HG02759 (cell line): ENCODE measurements around the gene TMEM181.
"Not testable (repeated sequence)": the region's sequence is repeated elsewhere in the genome, so short reads cannot be mapped to it uniquely, and the experiment has no call there.

Experiments used
- ATAC-seq: cut with Tn5 transposase; IDR thresholded peaks from one replicate; pipeline ENCODE4 v1.9.1; 2021; ENCODE audit warnings: mild to moderate bottlenecking, moderate library complexity; ENCODE audit not compliant: unreplicated experiment

TMEM181 gene

DNA sequence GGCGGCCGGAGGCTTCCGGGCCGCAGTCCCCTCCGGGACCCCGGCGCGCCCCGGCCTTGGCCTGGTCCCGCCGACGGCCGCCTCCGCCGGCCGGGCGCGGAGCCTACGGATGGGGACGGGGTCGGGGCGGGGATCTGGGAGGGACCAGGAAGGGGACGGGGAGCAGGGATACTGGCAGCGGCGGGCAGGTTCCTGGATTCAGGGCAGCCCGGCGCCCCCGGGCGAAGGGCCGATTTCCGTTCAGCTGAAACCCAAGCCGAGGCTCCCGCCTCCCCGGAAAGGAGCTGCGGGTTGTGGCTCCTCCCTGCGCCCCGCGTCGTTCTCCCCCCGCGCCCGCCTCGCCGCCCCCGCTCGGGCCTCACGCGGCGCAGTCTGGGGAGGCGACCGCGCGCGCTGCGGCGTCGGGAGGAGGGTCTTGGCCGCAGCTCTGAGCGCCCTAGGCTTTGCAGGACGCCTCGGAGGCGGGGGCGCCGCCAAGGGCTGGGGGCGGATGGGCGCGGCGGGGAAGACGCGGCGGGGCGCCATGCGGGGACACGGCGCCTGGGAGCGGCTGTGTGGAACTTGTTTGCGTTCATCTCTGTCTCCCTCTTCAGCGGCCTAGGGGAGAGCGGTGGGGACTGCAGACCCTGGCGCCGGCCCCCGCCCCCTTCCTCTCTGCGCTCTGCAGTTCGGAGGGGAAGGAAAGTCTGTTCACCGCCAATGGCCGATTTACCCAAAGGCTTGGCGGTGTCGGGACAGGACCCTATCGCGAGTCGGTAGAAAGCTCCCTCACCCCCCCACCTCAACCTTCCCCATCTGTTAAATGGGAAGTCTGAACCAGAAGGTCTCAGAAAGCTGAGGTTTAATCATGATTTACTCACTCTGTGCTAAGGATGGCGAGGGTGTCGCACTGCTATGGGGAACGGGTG lies 22.7 kb upstream of the TMEM181 start:
- no peak for ATAC-seq

DNA sequence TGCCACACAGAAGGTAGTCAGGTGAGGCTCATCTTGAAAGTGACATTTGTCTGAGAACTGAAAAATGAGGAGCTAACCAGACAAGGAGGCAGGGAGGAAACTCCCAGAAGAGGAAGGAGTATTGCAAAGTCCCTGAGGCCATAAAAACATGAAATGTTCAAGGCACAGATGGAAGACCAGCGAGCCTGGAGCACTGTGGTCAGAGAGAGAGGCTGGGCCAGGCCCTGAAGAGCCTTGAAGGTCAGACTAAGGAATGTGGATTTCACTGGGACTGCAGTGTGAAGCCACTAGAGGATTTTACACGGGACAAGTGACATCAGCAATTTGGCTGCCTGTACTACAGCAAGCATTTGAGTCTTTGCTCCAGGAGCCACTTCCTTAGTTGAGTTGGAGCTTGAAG lies 21.1 kb upstream of the TMEM181 start:
- no peak for ATAC-seq

DNA sequence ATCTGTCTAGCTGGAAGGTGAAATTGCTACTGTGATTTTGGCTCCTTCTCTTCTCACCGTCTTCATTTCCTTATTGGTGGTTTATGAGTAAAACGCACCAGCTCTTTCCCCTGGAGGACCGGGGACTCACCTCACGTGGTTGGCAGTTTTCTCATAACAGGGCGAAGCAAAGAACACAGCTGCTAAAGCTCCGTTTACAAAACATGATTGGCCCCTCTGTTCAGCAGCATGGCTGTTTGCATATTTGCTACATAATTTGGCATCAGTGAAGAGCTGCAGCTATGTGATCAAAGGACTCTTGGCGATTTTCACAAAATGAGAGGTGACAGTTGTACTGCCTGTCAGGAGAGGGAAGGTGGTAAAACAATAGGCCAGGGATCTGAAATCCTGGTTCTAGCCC lies 20.5 kb upstream of the TMEM181 start:
- no peak for ATAC-seq

DNA sequence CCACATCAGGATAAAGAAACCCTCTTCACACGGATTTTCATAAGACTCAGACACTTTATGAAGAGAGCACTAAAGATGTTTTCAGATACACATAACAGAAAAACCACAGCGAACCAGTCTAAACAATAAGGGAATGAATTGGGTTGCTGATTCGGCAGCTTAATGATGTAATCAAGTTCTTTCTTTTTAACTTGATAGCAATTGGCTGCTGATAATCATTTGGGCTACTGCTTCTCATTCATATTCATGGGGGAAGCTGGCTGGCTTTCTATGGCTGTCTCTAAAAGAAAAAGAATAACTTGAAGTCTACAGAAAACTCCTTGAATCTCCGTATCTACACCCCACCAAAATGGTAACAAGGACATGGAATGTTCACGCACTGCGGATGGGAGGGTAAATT lies 20.0 kb upstream of the TMEM181 start:
- no peak for ATAC-seq

DNA sequence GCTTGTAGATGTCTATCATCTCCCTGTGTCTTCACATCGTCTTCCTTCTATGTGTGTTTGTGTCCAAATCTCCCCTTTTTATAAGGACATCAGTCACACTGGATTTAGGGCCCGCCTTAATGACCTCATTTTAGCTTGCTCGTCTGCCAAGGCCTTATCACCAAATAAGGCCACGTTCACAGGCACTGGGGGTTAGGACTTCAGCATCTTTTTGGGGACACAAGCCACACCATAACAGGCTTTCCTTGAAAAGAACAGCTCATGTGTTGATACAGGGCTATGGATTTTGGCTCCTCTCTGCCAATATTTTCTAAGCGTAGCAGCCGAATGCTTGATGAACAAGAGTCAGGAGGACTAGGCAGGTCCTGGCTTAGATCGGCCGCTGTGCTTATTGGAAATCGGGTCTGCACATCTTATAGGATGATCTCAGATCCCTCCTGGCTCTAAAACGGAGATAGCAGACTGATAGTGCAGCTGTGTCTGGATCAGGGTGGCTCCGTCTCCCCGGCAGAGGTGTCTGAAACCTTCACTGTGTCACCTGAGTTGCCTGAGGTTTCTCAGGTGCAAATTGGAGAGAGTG lies 16.2 kb upstream of the TMEM181 start:
- no peak for ATAC-seq

DNA sequence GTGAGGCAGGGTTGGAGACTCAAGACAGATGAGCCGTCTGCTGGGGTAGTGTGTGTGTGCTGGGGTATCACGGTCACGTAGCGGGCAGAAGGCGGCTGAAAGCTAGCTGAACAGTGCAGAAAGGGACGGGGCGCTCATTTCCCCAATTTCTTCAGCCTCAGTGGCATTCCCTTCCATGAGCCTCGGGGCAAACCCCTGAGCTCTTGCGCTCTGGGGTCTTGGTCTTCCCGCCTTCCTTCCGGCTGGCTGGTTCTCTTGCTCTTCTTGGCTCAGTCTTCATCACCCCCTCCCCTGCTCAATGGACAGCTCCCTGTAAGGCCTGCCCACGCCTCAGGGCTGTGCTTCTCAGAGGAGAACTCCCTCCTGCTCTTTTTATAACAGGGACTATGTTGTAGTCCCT lies 15.5 kb upstream of the TMEM181 start:
- no peak for ATAC-seq

DNA sequence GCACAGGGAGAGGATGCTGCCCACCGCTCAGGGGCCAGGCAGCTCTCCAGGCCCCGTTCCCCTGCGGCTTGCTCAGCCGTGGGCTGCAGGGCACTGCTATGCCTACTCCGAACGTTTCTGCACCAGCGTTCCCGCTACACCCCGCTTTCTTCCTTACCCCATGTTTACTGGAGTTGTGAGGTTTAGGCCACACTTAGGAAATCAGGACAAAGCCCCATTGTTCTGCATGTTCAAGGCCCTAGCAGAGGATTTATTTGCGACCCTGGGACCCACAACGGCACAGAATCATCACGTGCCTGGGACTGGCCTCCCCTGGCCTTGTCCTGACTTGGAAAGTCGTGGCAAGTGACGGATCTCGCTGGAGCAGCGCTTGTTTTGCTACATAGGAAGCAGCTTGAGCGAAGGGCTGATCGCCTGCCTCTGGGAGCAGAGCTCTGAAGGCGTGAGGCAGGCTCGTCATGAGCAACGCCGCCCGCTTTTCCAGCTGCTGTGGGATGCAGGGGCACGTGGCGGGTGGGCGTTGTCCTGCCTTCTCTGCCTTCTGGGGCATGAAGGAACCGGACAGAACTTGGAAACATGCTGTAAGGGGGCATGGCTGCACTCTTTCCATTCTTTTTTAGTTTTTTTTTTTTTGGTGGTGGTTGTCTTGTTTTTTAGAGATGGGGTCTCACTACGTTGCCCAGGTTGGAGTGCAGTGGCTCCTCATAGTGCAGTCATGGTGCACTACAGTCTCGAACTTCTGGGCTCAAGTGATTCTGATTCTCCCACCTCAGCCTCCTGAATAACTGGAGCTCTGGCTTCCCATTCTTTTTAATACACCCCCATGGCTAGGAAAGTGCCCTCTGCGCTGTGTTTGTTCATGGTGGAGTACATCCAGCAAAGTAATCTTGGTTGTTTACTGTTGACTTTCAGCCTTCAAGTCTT lies 14.6 kb upstream of the TMEM181 start:
- no peak for ATAC-seq

DNA sequence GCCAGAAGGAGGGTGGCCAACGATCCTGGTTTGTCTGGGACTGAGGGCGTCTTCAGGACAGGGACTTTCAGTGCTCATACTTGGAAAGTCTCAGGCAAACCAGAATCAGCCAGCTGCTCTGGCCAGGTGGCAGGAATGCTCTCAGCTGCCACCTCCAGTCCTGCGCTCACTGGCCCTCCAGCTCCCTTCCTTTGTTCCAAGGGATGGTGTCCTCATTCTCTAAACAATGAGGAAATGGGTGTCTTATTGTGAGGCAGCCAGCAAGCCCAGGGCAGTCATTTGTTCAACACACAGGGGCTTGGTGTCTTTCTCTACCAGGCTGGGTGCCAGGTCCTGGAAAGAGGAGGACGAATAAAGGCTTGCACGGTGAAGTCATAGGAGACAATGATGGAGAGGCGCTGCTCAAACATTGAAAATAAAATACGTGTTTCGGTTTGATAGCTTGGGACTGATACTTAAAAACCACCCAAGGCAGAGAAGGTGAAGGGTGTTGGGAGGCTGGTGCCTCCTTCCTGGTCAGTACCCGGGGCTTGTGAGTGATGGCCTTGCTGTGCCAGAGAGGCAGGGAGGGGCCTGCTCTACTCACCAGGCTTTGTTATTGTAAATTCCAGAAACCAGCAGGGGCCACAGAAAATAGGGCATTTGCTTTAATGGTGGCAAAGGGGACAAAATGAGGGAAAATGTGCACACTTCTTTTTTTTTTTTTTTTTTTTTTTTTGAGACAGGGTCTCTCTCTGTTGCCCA lies 11.3 kb upstream of the TMEM181 start:
- ATAC-seq, result no peak

DNA sequence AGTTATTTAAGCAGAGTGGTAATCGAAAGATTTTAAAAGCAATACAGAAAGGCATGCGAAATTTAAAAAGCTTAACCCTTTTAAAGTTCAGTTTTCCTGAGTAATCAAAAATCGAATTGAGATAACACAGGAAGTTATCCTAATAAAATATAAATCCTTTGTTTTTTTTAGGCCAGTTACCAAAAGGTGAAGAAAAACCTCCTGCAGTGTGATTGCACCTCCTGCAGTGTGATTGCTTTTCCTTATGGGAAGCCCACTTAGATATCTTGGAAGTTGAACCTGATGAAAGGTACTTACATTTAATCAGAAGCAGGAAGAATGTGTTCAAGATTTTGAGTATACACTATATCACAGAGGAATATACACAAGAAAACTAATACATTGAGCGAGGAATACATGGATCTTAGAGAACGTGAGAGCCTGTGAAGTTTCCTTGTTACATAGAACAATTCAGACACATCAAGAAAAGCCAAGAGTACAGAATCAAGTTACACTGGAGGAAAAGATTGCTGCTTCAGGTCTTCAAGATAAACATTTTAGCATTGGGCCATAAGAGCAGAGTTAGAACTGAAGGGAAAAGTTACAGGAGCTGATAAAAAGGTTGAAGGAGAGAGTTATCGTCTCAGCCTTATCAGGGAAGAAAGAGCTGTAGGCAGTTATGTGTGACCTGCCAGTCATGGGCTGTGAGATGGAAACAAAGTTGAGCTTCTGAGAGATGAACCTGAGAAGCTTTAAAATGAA lies 7.7 kb upstream of the TMEM181 start:
- no peak for ATAC-seq

DNA sequence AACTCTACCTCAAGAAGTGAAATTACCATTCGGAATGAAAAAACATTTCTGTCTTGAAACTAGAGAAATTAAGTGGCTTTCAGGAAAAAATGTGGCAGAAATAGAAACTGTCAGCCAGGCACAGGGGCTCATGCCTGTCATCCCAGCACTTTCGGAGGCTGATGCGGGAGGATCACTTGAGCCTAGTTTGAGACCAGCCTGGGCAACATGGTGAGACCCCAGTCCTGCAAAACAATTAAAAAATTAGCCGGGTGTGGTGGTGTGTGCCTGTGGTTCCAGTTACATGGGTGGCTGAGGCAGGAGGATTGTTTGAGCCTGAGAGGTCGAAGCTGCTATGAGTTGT lies 7.1 kb upstream of the TMEM181 start:
- ATAC-seq, result no peak

DNA sequence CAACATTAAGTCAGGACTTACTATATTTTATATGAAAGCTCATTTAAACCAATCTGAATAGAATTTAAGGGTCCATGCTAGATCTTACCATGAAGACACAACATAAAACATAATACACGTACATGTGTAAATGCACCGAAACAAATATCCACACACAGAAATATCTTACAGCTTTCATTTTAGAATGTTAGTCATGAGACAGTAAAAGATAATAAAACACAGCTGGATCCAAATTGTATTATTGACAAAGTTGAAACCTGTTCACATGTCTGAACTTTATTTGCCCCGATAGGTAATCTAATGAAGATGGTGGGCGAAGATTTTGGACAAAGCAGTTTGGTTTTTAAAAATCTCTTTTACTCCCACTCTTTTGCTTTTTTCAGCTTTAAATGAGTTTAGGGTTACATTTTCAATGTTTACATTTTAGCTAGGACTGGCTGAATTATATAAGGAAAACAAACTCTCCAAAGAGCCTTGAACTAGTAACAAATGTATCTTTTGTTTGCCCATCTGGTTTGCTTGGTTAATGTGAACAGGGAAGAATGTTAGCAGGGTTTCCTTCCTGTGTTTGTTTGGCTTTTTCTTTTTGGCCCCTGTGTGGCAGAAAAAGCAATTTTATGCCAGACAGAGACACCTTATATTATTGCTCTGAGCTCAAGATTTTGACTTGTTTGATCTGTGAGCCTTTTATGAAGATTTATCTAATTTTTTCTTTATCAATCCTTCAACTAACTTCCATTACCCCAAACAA lies 5.1 kb upstream of the TMEM181 start:
- no peak for ATAC-seq

DNA sequence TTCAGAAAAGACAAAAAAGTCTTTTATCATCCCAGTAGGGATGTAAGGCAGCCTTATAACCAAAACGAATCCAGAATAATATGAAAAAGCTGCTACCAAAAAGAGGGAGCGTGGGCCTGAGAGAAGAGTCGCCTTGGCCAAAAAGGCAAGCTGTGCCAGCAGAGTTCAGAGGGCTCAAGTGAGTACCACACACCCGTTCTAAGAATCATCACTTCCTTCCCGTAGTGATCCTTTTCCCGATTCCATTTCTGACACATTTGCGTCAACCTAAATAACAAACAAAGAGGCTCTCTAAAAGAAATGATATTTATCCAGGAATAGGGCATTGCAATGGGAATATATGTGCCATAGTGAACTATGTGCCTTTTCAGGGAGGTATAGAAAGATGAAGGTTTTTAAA lies 3.8 kb upstream of the TMEM181 start:
- ATAC-seq, result no peak

DNA sequence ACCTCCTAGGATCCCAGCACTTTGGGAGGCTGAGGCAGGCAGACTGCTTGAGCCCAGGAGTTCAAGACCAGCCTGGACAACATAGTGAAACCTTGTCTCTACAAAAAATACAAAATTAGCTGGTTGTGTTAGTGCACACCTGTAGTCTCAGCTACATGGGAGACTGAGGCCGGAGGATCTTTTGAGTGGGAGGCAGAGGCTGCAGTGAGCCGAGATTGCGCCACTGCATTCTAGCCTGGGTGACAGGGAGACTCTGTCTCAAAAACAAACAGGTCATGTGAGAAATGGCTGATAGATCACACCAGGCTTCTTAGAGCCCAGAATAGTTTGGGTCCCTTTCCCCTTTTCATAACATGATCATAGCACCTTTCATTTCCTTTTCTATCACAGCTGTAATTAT lies 2.8 kb upstream of the TMEM181 start:
- not testable (repeated sequence) for ATAC-seq

DNA sequence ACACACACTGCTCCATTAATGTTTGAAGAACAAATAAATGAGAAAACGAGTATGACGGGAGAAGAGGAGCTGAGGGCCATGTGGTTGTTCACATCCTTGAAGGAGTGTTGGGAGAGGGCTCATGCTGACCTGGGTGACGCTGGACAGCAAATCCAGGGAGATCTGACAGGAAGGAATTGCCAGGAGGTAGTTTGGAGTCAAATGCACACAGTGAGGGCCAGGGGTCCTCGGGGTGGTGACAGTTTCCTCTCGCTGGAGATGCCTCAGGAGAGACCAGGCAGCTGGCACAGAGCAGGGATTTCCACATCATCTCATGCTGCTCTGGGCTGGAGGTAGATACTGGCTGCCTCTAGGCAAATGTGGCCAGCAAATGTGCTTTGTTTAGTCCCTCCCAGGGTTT lies 2.0 kb upstream of the TMEM181 start:
- no peak for ATAC-seq

DNA sequence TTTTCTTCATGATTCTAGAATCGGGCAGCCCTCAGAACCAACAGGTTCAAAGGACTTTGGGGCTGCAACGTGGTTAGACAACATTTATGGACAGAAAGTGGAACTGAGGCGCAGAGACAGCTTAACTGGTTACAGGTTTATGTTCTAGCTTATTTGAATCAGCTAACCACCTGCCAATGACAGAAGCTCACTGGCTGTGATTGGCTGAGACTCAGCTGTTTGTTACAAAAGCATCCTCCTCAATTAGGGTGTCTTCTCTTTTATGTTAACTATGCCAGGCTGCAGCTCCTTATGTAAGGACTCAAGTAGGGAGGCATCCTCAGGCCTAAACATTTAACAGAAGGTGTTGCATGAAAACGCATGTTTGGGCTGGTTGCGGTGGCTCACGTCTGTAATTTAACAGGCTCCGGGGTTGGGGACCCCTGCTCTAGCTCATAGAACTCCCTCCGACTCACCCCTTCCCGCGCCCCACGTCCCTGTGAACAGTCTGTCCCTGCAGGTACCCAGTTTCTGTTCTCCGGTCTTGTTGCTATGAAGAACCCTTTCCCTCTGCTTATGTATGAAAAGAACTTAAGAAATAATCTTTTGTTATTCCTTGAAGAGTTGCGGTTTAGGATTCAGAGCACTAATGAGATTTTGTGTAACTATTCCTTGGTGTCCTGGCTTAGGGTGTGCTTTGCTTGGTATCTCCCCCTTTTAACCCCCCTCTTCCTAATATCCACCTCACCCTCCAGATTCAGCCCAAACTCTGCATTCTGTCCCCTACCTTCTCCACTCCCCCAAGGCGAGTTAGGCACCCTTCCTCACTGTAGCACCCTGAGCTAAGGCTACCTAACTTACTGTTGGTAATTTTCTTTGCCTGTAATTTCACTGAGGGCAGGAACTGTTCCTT lies 1.2 kb upstream of the TMEM181 start:
- ATAC-seq, result no peak

DNA sequence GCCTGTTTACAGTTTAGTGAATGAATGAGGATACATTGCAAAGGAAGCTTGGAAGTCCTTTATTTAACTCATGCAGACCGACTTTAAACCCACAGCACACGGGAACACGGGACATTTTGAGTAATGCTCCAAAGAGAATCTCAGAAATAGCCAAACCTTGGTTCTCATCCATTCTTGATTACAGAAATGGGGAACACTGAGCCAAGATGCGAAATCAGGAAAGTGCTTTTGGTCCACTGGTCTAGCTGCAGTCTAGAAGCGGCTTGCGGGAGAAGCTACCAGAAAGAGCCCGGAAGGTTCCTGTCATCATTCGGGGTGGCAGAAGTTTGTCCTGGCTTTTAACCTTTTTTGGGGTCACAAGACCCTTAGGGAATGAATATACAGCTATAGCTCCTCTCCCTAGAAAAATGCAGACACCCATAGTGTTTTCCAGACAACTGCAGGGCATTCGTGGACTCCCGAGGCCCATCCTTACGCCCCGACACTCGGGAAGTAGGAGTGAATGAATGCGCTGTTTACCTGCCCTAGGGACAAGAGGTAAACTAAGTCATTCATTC lies 475 bp upstream of the TMEM181 start:
- ATAC-seq, result no peak

DNA sequence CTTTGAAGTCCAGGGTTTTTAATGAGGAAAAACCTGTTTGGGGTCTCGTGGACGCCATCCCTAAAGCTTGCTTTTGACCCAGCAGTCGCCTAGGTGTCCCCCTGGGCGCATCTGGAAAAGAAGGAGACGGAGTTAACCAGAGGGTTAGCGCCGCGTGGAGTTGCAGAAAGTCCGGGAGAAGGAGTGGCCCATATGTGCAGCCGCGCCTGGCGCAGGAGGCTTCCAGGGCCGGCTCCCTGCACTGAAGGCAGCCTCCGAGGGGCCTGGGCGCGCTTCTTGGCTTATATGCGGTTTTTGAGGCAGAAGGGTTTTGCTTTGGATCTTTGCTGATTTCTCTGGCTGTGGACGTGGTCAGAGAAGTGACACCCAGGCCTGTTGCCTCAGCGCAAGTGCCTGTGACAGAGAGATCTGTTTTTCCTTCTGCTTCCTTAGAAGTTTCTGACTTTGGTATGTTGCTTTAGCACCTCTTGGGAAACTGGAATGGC lies 987 bp downstream of the TMEM181 start:
- ATAC-seq, result no peak

DNA sequence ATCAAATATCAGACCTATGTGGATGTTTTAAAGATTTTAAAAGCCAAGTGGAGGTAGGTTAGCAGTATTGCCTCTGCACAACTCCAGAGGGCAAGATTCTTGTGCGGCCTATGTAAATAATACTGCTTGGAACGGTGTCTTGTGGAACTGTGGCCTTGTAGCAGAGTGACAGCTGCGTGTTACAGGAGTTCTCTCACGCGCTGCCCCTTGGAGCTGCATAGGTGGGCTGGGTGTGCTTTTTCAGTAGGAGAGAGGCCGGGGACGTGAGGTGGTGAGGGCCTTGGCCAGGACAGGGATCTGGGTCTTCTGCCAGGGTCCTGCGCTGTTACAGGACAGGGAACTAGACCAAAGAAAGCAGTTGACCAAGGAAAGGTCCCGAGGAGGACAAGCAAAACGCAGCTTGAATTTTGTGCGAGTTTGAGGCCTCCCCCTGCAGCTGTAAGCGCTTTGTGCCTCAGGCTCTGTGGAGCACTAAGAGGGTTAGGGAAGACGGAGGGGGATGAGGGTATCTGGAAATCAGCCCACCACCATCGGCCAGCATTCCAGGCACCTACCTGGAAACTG lies 1.5 kb downstream of the TMEM181 start:
- ATAC-seq, result no peak
